Erythroblast (primary cell): ENCODE measurements around the gene IRX3.

Experiments
- GATA1 ChIP-seq: IDR thresholded peaks from 2 replicates; pipeline ENCODE4 v1.6.1; 2011; ENCODE audit warnings: low read depth, mild to moderate bottlenecking, control low read depth, low read length, moderate library complexity
- POLR2A ChIP-seq: IDR thresholded peaks from 2 replicates; pipeline ENCODE4 v1.6.1; 2011; ENCODE audit warnings: mild to moderate bottlenecking, low read length

- no peak for TF ChIP-seq POLR2A
- no peak for TF ChIP-seq GATA1
These were observed 18.5 kb upstream of the IRX3 start for GRCh38 chr16:54305080-54305479.
